H1 (cell line): Measurements from ENCODE around the gene PPP3CB. TPM values are rescaled to one million over a fixed set of nuclear protein-coding genes. Genes with fewer than 3 reads are reported as not detected.

Source experiments
- CTCF ChIA-PET: fragments of 300-600 bp; sonication (Branson Sonifier 250); formaldehyde crosslinking; loops from one replicate; lab custom pipeline; 2021; ENCODE audit not compliant: partially characterized antibody; lab: Charles Lee
- POLR2A ChIA-PET: fragments of 300-600 bp; sonication (Branson Sonifier 250); formaldehyde crosslinking; loops from one replicate; lab custom pipeline; 2021; ENCODE audit warnings: inconsistent platforms; ENCODE audit not compliant: partially characterized antibody; lab: Charles Lee
- DNase-seq, 2 experiments: peaks; one replicate each; pipeline versions ENCODE4 v3.0.0 to v3.0.0-alpha.2; 2010 to 2022; ENCODE audit warnings: low spot score in 2 of 2, low read depth in 1 of 2, mixed read lengths in 1 of 2
- FAIRE-seq: peaks from 2 replicates; lab custom pipeline; 2011; peaks lifted over from hg19 to GRCh38; lab: Jason Lieb, UNC
- H2AFZ ChIP-seq: 2 replicates; pipeline ENCODE4 v1.8.1; 2012; ENCODE audit warnings: low read length, inconsistent platforms
- H2AK5ac ChIP-seq: 2 replicates; pipeline ENCODE4 v1.6.1; 2013; ENCODE audit warnings: low read depth, low read length
- H2BK120ac ChIP-seq: replicated peaks from 2 replicates; pipeline ENCODE3; 2013; ENCODE audit warnings: low read depth, low read length, inconsistent platforms
- H2BK12ac ChIP-seq: 2 replicates; pipeline ENCODE4 v1.6.1; 2013; ENCODE audit warnings: low read depth, low read length
- H2BK15ac ChIP-seq: 2 replicates; pipeline ENCODE4 v1.6.1; 2013; ENCODE audit warnings: low read length
- H2BK20ac ChIP-seq: 2 replicates; pipeline ENCODE4 v1.6.1; 2013; ENCODE audit warnings: low read length
- H2BK5ac ChIP-seq: 2 replicates; pipeline ENCODE4 v1.6.1; 2013; ENCODE audit warnings: low read depth, low read length
- H3K14ac ChIP-seq: 2 replicates; pipeline ENCODE4 v1.6.1; 2013; ENCODE audit warnings: inconsistent platforms; ENCODE audit not compliant: insufficient read length
- H3K18ac ChIP-seq: 2 replicates; pipeline ENCODE4 v1.6.1; 2013; ENCODE audit warnings: low read length; ENCODE audit errors: extremely low read depth
- H3K23ac ChIP-seq: 2 replicates; pipeline ENCODE4 v1.6.1; 2013; ENCODE audit warnings: inconsistent platforms; ENCODE audit not compliant: insufficient read length
- H3K23me2 ChIP-seq: 2 replicates; pipeline ENCODE4 v1.6.1; 2013; ENCODE audit warnings: low read depth, low read length
- H3K27ac ChIP-seq: 2 replicates; pipeline ENCODE4 v1.6.1; 2011; ENCODE audit warnings: low read depth, low read length, inconsistent platforms
- H3K27me3 ChIP-seq, 4 experiments: replicated peaks in 1 of 4; 1 replicate in 1 of 4; 2 replicates in 3 of 4; pipeline versions ENCODE4 v1.6.1 to v1.8.1; 2011 to 2013; ENCODE audit warnings: low read length in 3 of 4, mild to moderate bottlenecking in 3 of 4, inconsistent platforms in 2 of 4, mixed read lengths in 2 of 4, moderate library complexity in 1 of 4; ENCODE audit not compliant: control insufficient read depth in 3 of 4, insufficient read depth in 3 of 4; ENCODE audit errors: extremely low read depth in 1 of 4
- H3K36me3 ChIP-seq, 4 experiments: 2 replicates each; pipeline versions ENCODE4 v1.6.1 to v1.8.1; 2011 to 2013; ENCODE audit warnings: mild to moderate bottlenecking in 4 of 4, low read length in 3 of 4, moderate library complexity in 2 of 4, control low read depth in 1 of 4, inconsistent platforms in 1 of 4; ENCODE audit not compliant: insufficient read depth in 4 of 4, control insufficient read depth in 2 of 4
- H3K4ac ChIP-seq: replicated peaks from 2 replicates; pipeline ENCODE3; 2013; ENCODE audit warnings: low read length, low read depth, mixed read lengths, inconsistent platforms; ENCODE audit not compliant: insufficient read length
- H3K4me1 ChIP-seq, 4 experiments: replicated peaks in 1 of 4; 1 replicate in 1 of 4; 2 replicates in 3 of 4; pipeline versions ENCODE4 v1.6.1 to v1.8.1; 2011 to 2013; ENCODE audit warnings: low read length in 3 of 4, inconsistent platforms in 2 of 4, mixed read lengths in 1 of 4; ENCODE audit not compliant: insufficient read depth in 4 of 4, control insufficient read depth in 3 of 4
- H3K4me2 ChIP-seq, 2 experiments: 2 replicates each; pipeline versions ENCODE4 v1.6.1 to v1.8.1; 2011 to 2013; ENCODE audit warnings: low read depth in 2 of 2, low read length in 2 of 2, control low read depth in 1 of 2, inconsistent platforms in 1 of 2, mild to moderate bottlenecking in 1 of 2; ENCODE audit not compliant: insufficient read depth in 1 of 2
- H3K4me3 ChIP-seq, 4 experiments: fragments of 200-600, 300-600 bp in 1 of 4; sonication (generic), shearing (Covaris generic), sonication (Bioruptor Twin) in 1 of 4; 2 replicates each; pipeline versions ENCODE4 v1.5.1 to v1.8.1; 2011 to 2016; ENCODE audit warnings: low read length in 4 of 4, low read depth in 3 of 4, control low read depth in 2 of 4, inconsistent platforms in 2 of 4, mild to moderate bottlenecking in 2 of 4, mixed read lengths in 1 of 4, moderate library complexity in 1 of 4; ENCODE audit not compliant: insufficient read depth in 2 of 4; ENCODE audit errors: extremely low read depth in 1 of 4
- H3K56ac ChIP-seq: replicated peaks from 2 replicates; pipeline ENCODE3; 2013; ENCODE audit warnings: low read depth, mild to moderate bottlenecking, mixed read lengths, low read length, inconsistent platforms; ENCODE audit not compliant: insufficient read length
- H3K79me1 ChIP-seq: 2 replicates; pipeline ENCODE4 v1.6.1; 2013; ENCODE audit warnings: low read depth, low read length, control low read depth
- H3K79me2 ChIP-seq, 2 experiments: 2 replicates each; pipeline versions ENCODE4 v1.6.1 to v1.8.1; 2012 to 2013; ENCODE audit warnings: low read length in 2 of 2, mild to moderate bottlenecking in 2 of 2, inconsistent platforms in 1 of 2; ENCODE audit not compliant: insufficient read depth in 2 of 2, control insufficient read depth in 1 of 2
- H3K9ac ChIP-seq, 4 experiments: replicated peaks in 1 of 4; 1 replicate in 1 of 4; 2 replicates in 3 of 4; pipeline versions ENCODE4 v1.6.1 to v1.8.1; 2011 to 2013; ENCODE audit warnings: low read depth in 3 of 4, low read length in 3 of 4, control low read depth in 2 of 4, mild to moderate bottlenecking in 2 of 4, moderate library complexity in 2 of 4, inconsistent platforms in 1 of 4; ENCODE audit errors: extremely low read depth in 1 of 4
- H3K9me3 ChIP-seq, 2 experiments: 2 replicates each; pipeline versions ENCODE4 v1.6.1 to v1.8.1; 2012 to 2013; ENCODE audit warnings: mild to moderate bottlenecking in 2 of 2, moderate library complexity in 2 of 2, control low read depth in 1 of 2, inconsistent platforms in 1 of 2, low read depth in 1 of 2, low read length in 1 of 2, mixed read lengths in 1 of 2; ENCODE audit not compliant: insufficient read depth in 2 of 2
- H4K20me1 ChIP-seq, 2 experiments: replicated peaks in 1 of 2; 2 replicates each; pipeline versions ENCODE3 to v1.8.1; 2011 to 2013; ENCODE audit warnings: inconsistent platforms in 2 of 2, low read length in 2 of 2, mild to moderate bottlenecking in 1 of 2; ENCODE audit not compliant: insufficient read depth in 2 of 2, control insufficient read depth in 1 of 2
- H4K5ac ChIP-seq: 2 replicates; pipeline ENCODE4 v1.6.1; 2013; ENCODE audit warnings: low read length, low read depth, mixed read lengths, inconsistent platforms; ENCODE audit not compliant: insufficient read length
- H4K8ac ChIP-seq: 2 replicates; pipeline ENCODE4 v1.8.0; 2013; ENCODE audit warnings: mild to moderate bottlenecking, moderate library complexity, low read length, inconsistent platforms; ENCODE audit not compliant: insufficient read depth; ENCODE audit errors: extremely low read depth
- H4K91ac ChIP-seq: replicated peaks from 2 replicates; pipeline ENCODE3; 2013; ENCODE audit warnings: low read length, mixed read lengths, inconsistent platforms; ENCODE audit not compliant: insufficient read length
- ASH2L ChIP-seq: fragments of 200-600, 300-600 bp; sonication (generic); IDR thresholded peaks from one replicate; pipeline ENCODE4 v1.7.1; 2017; ENCODE audit warnings: low read length
- BACH1 ChIP-seq: IDR thresholded peaks from 2 replicates; pipeline ENCODE4 v1.6.1; 2012; ENCODE audit warnings: low read length, improper control_type of control experiment
- BRCA1 ChIP-seq: IDR thresholded peaks from 2 replicates; pipeline ENCODE4 v1.6.1; 2012; ENCODE audit warnings: low read depth, low read length, improper control_type of control experiment
- CTBP2 ChIP-seq: IDR thresholded peaks from 2 replicates; pipeline ENCODE4 v1.7.0; 2011; ENCODE audit warnings: borderline replicate concordance, mild to moderate bottlenecking, moderate library complexity, mixed read lengths, low read length; ENCODE audit not compliant: insufficient read depth, insufficient read length
- HDAC2 ChIP-seq, 2 experiments: fragments of 300-600 bp in 1 of 2; sonication (generic) in 1 of 2; IDR thresholded peaks; 2 replicates each; pipeline ENCODE4 v1.6.1; 2011 to 2012; ENCODE audit warnings: low read depth in 2 of 2, low read length in 2 of 2, mild to moderate bottlenecking in 2 of 2, moderate library complexity in 2 of 2, borderline replicate concordance in 1 of 2, inconsistent platforms in 1 of 2
- KDM4A ChIP-seq: IDR thresholded peaks from one replicate; pipeline ENCODE4 v1.7.1; 2012; ENCODE audit warnings: low read depth, mild to moderate bottlenecking, moderate library complexity, low read length, inconsistent platforms; ENCODE audit not compliant: severe bottlenecking
- PHF8 ChIP-seq: fragments of 200-600 bp; sonication (generic); conservative IDR thresholded peaks from 2 replicates; pipeline ENCODE4 v1.7.1; 2012; ENCODE audit warnings: low read depth, mild to moderate bottlenecking, inconsistent platforms, low read length, moderate library complexity
- RAD21 ChIP-seq, 2 experiments: IDR thresholded peaks in 1 of 2; conservative IDR thresholded peaks in 1 of 2; 2 replicates each; pipeline ENCODE4 v1.6.1; 2011; ENCODE audit warnings: low read depth in 2 of 2, low read length in 2 of 2, improper control_type of control experiment in 1 of 2, inconsistent platforms in 1 of 2, mild to moderate bottlenecking in 1 of 2, moderate library complexity in 1 of 2
- RFX5 ChIP-seq: IDR thresholded peaks from 2 replicates; pipeline ENCODE4 v1.6.1; 2011; ENCODE audit warnings: low read depth, low read length, improper control_type of control experiment, borderline replicate concordance
- RXRA ChIP-seq: IDR thresholded peaks from 2 replicates; pipeline ENCODE4 v1.6.1; 2011; ENCODE audit warnings: low read depth, mild to moderate bottlenecking, low read length, moderate library complexity; ENCODE audit not compliant: insufficient read depth
- SIN3A ChIP-seq, 2 experiments: IDR thresholded peaks in 1 of 2; conservative IDR thresholded peaks in 1 of 2; 2 replicates each; pipeline ENCODE4 v1.6.1; 2011 to 2012; ENCODE audit warnings: low read length in 2 of 2, improper control_type of control experiment in 1 of 2, low read depth in 1 of 2, mild to moderate bottlenecking in 1 of 2
- SIRT6 ChIP-seq: IDR thresholded peaks from one replicate; pipeline ENCODE4 v1.7.1; 2012; ENCODE audit warnings: low read length, inconsistent platforms
- WGBS, 2 experiments: shearing (Covaris generic) in 1 of 2; methylation state at CpG; one replicate each; pipeline versions ENCODE4 v1.1.6 to v1.1.7; 2013 to 2015; ENCODE audit warnings: low lambda C conversion rate in 2 of 2, mixed read lengths in 2 of 2, inconsistent platforms in 1 of 2, low coverage in 1 of 2, missing lambda C conversion rate in 1 of 2; ENCODE audit not compliant: insufficient replicate concordance in 2 of 2, insufficient coverage in 1 of 2, insufficient read length in 1 of 2; ENCODE audit errors: extremely low coverage in 1 of 2, missing lambda C conversion rate in 1 of 2; 5-methylcytosine and 5-hydroxymethylcytosine counted together
- polyA plus RNA-seq, 7 experiments: library from polyadenylated mRNA; depleted of rRNA in 3 of 7; stranded (reverse) in 5 of 7; unstranded in 2 of 7; fragments of >200 nt in 5 of 7; fragments of 200-250 nt in 2 of 7; gene quantifications; 1 replicate in 5 of 7; 2 replicates in 1 of 7; 4 replicates in 1 of 7; pipeline versions ENCODE4 v1.2.1 to v1.2.3, GENCODE V29; 2011 to 2013; ENCODE audit warnings: missing spikeins in 2 of 7, mixed read lengths in 2 of 7
- total RNA-seq: library from RNA; stranded (reverse); fragmentation: NEBNext Ultra II Directional; extraction: Animal tissue kit (Norgen Biotek cat#: 25700); gene quantifications from 2 replicates; pipeline ENCODE4 v1.2.1, GENCODE V29; 2021
- TF ChIP-seq, protein P1 (sequence below): IDR thresholded peaks from 2 replicates; pipeline ENCODE4 v1.6.1; 2012; ENCODE audit warnings: inconsistent platforms

The PPP3CB gene
- total and polyA plus RNA-seq, 2 of the 8 experiments (the other 6 are each of a cell fraction or from before 2014, with no cell fraction given): 10.5 to 36.3 TPM

- Histone ChIP-seq H3K4me1 (no peaks in the 10 kb centered on the region), H3K14ac (no peak overlapping the region), H3K27ac (no peak overlapping the region), H2BK15ac (no peak overlapping the region), H3K23ac (no peak overlapping the region), H3K79me2 (no peaks in the 10 kb centered on the region), H2BK20ac (no peak overlapping the region), H4K8ac (no peak overlapping the region), H3K27me3 (no peaks in the 10 kb centered on the region), H3K56ac (no peak overlapping the region), H4K20me1 (no peaks in the 10 kb centered on the region), H3K18ac (no peak overlapping the region), H2BK12ac (no peak overlapping the region), H2BK120ac (no peak overlapping the region), H4K91ac (no peak overlapping the region), H3K79me1 (no peaks in the 10 kb centered on the region), H3K9me3 (no peaks in the 10 kb centered on the region), H2AK5ac (no peak overlapping the region), H3K4me3 (no peak overlapping the region), H2BK5ac (no peak overlapping the region), H3K23me2 (no peaks in the 10 kb centered on the region), H4K5ac (no peak overlapping the region), H2AFZ (no peak overlapping the region), H3K4me2 (no peak overlapping the region), H3K36me3 (peaks cover 18 to 61% (median 44%) of the 10 kb centered on the region in 4 experiments; a peak in 7 of 8 replicates), H3K9ac (no peak overlapping the region), H3K4ac (no peak overlapping the region)
- no peak for FAIRE-seq
- DNase-seq: no peak
- no peak for TF ChIP-seq PHF8
- no peak for TF ChIP-seq KDM4A
- TF ChIP-seq ASH2L: no peak
- no peak for TF ChIP-seq CTBP2
- TF ChIP-seq SIN3A (conservative IDR thresholded peaks at IDR 0.05 in 1 of 2, IDR thresholded peaks at IDR 0.05 in 1 of 2; ENCODE audit: low read depth in 1 of 2, low read length in 2 of 2): no peak
- TF ChIP-seq HDAC2 (IDR thresholded peaks at IDR 0.05; ENCODE audit: borderline replicate concordance in 1 of 2, low read depth in 2 of 2, low read length in 2 of 2): no peak
- TF ChIP-seq BACH1: no peak
- no peak for TF ChIP-seq SIRT6
- TF ChIP-seq RFX5: no peak
- TF ChIP-seq, protein P1, sequence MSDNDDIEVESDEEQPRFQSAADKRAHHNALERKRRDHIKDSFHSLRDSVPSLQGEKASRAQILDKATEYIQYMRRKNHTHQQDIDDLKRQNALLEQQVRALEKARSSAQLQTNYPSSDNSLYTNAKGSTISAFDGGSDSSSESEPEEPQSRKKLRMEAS: no peak
- no peak for TF ChIP-seq BRCA1
- TF ChIP-seq RAD21 (IDR thresholded peaks at IDR 0.05 in 1 of 2, conservative IDR thresholded peaks at IDR 0.05 in 1 of 2; ENCODE audit: low read depth in 2 of 2, low read length in 2 of 2): no peak
- TF ChIP-seq RXRA: no peak
- CTCF ChIA-PET: interaction anchor here (0.5 to 3.0 kb wide), 3 partner anchors 42 to 260 kb away, joined by 4 to 13 read pairs (median 6); partner anchors contain the start of gene CHCHD1
- WGBS, 2 experiments: 79% methylated on average over 1 of the region's 1 CpG; no CpG with 5 or more reads in 1 of the 2 experiments
- POLR2A ChIA-PET: no interaction called here
Observed at GRCh38 chr10:73522263-73522662, 26.4 kb upstream of the PPP3CB start.
